ENCODE measurements around the gene RAD1. TPM values are rescaled to one million over a fixed set of nuclear protein-coding genes. Genes with fewer than 3 reads are reported as not detected.
"Not testable (repeated sequence)": the region's sequence is repeated elsewhere in the genome, so short reads cannot be mapped to it uniquely, and the experiment has no call there.

RAD1 gene
- total RNA-seq, 3 donors from 2014 or later (not counting 1 experiment from before 2014, with no cell fraction given), result 24.3 to 30.9 (median 29.7) TPM

GRCh38 chr5:34923694-34924461 lies 8.6 kb upstream of the RAD1 start:
- H3K27ac ChIP-seq (ENCODE audit: low read length), result no peak overlapping the region
- Mint-ChIP-seq H3K27ac (peak overlapping the region in 1 of 2 donors; percentile 18), H3K4me1 (peaks cover 0 to 1% of the 10 kb centered on the region in 2 donors), H3K4me3 (no peak overlapping the region), H3K36me3 (peaks cover 21% of the 10 kb centered on the region), H3K27me3 (ENCODE audit: low read depth in 2 of 2) (no peaks in the 10 kb centered on the region), H3K9me3 (no peaks in the 10 kb centered on the region)
- DNase-seq, result peak in 1 of 2 donors; percentile 10
- WGBS (ENCODE audit: insufficient coverage), result 55% methylated on average over 2 of the region's 3 CpGs
- H3K36me3 ChIP-seq (ENCODE audit: control insufficient read depth, insufficient read depth, low read length), result peaks cover 65% of the 10 kb centered on the region
- H3K4me1 ChIP-seq (ENCODE audit: control insufficient read depth, insufficient read depth, low read length), result peaks cover 2% of the 10 kb centered on the region
- H3K9me3 ChIP-seq (ENCODE audit: control insufficient read depth, insufficient read depth, low read length), result no peaks in the 10 kb centered on the region
- no peak for ATAC-seq
- TF ChIP-seq, protein P1, sequence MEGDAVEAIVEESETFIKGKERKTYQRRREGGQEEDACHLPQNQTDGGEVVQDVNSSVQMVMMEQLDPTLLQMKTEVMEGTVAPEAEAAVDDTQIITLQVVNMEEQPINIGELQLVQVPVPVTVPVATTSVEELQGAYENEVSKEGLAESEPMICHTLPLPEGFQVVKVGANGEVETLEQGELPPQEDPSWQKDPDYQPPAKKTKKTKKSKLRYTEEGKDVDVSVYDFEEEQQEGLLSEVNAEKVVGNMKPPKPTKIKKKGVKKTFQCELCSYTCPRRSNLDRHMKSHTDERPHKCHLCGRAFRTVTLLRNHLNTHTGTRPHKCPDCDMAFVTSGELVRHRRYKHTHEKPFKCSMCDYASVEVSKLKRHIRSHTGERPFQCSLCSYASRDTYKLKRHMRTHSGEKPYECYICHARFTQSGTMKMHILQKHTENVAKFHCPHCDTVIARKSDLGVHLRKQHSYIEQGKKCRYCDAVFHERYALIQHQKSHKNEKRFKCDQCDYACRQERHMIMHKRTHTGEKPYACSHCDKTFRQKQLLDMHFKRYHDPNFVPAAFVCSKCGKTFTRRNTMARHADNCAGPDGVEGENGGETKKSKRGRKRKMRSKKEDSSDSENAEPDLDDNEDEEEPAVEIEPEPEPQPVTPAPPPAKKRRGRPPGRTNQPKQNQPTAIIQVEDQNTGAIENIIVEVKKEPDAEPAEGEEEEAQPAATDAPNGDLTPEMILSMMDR (IDR thresholded peaks at IDR 0.05), result no peak
- intact Hi-C loops (cut with micrococcal nuclease), result no loop called here
- H3K4me3 ChIP-seq (ENCODE audit: low read length), result no peak overlapping the region
- no peaks in the 10 kb centered on the region for H3K27me3 ChIP-seq (ENCODE audit: control insufficient read depth, insufficient read depth, low read length)

GRCh38 chr5:34923256-34923655 lies 8.0 kb upstream of the RAD1 start:
- DNase-seq; H3K9me3 ChIP-seq (ENCODE audit: control insufficient read depth, insufficient read depth, low read length); H3K4me1 ChIP-seq (ENCODE audit: control insufficient read depth, insufficient read depth, low read length); H3K27me3 Mint-ChIP-seq (ENCODE audit: low read depth in 2 of 2); intact Hi-C loops (cut with micrococcal nuclease); H3K4me3 ChIP-seq (ENCODE audit: low read length); H3K4me1 Mint-ChIP-seq; ATAC-seq; H3K27me3 ChIP-seq (ENCODE audit: control insufficient read depth, insufficient read depth, low read length); H3K9me3 Mint-ChIP-seq; H3K27ac ChIP-seq (ENCODE audit: low read length); H3K27ac Mint-ChIP-seq; H3K4me3 Mint-ChIP-seq: not testable (repeated sequence)
- H3K36me3 ChIP-seq (ENCODE audit: control insufficient read depth, insufficient read depth, low read length), result peaks cover 65% of the 10 kb centered on the region
- H3K36me3 Mint-ChIP-seq, result peaks cover 21% of the 10 kb centered on the region
- WGBS (ENCODE audit: insufficient coverage), result 96% methylated on average over 6 of the region's 9 CpGs

DNA sequence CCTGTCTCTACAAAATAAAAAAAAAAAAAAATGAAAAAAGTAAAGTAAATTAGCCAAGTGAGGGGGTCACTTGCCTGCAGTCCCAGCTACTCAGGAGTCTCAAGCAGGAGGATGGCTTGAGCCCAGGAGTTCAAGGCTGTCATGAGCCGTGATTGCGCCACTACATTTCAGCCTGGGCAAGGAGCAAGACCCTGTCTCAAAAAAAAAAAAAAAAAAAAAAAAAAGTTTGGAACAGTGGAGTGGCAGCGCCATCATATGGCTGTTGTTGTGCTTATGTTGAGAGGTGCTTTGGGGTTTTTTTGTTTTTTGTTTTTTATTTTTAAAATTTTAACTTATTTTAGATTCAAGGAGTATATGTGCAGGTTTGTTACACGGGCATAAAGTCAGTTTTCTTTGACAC lies 3.8 kb upstream of the RAD1 start:
- peak in 1 of 2 donors; percentile 16 for DNase-seq
- no peaks in the 10 kb centered on the region for H3K9me3 ChIP-seq (ENCODE audit: control insufficient read depth, insufficient read depth, low read length)
- WGBS (ENCODE audit: insufficient coverage), result 88% methylated on average over 4 of the region's 4 CpGs
- ATAC-seq, result no peak
- intact Hi-C loops (cut with micrococcal nuclease), result loop anchor here (5.0 kb wide), 4 partner anchors 82 to 1477 kb away; partner anchors contain the start of genes AMACR, TARS1 and TTC23L
- H3K36me3 Mint-ChIP-seq, result peaks cover 12% of the 10 kb centered on the region
- no peaks in the 10 kb centered on the region for H3K27me3 Mint-ChIP-seq (ENCODE audit: low read depth in 2 of 2)
- H3K27ac Mint-ChIP-seq, result no peak overlapping the region
- H3K4me1 Mint-ChIP-seq, result peaks cover 12 to 28% of the 10 kb centered on the region in 2 donors
- no peak overlapping the region for H3K27ac ChIP-seq (ENCODE audit: low read length)
- H3K4me1 ChIP-seq (ENCODE audit: control insufficient read depth, insufficient read depth, low read length), result peaks cover 13% of the 10 kb centered on the region
- H3K9me3 Mint-ChIP-seq, result no peaks in the 10 kb centered on the region
- no peak overlapping the region for H3K4me3 ChIP-seq (ENCODE audit: low read length)
- peaks cover 43% of the 10 kb centered on the region for H3K36me3 ChIP-seq (ENCODE audit: control insufficient read depth, insufficient read depth, low read length)
- no peaks in the 10 kb centered on the region for H3K27me3 ChIP-seq (ENCODE audit: control insufficient read depth, insufficient read depth, low read length)
- TF ChIP-seq, protein P1 (IDR thresholded peaks at IDR 0.05), result no peak
- no peak overlapping the region for H3K4me3 Mint-ChIP-seq

DNA sequence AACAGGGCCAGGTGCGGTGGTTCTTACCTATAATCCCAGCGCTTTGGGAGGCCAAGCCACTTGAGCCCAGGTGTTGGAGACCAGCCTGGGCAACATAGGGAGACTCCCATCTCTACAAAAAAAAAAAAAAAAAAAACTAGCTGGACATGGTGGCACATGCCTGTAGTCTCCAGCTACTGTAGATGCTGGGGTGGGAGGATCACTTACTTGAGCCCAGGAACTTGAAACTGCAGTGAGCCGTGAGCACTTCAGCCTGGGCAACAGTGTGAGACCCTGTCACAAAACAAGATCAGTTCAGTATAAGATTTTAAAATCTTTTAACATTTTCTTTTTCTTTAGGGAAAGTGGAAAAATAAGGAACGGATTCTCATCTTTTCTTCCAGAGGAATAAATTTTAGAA lies 2.7 kb upstream of the RAD1 start:
- no peak overlapping the region for H3K27ac ChIP-seq (ENCODE audit: low read length)
- no peaks in the 10 kb centered on the region for H3K9me3 ChIP-seq (ENCODE audit: control insufficient read depth, insufficient read depth, low read length)
- no peak for ATAC-seq
- Mint-ChIP-seq H3K4me3 (no peak overlapping the region), H3K36me3 (peaks cover 7% of the 10 kb centered on the region), H3K27ac (peak overlapping the region in 1 of 2 donors; percentile 4), H3K4me1 (peaks cover 12 to 32% of the 10 kb centered on the region in 2 donors), H3K9me3 (no peaks in the 10 kb centered on the region), H3K27me3 (ENCODE audit: low read depth in 2 of 2) (no peaks in the 10 kb centered on the region)
- peaks cover 33% of the 10 kb centered on the region for H3K36me3 ChIP-seq (ENCODE audit: control insufficient read depth, insufficient read depth, low read length)
- H3K4me3 ChIP-seq (ENCODE audit: low read length), result no peak overlapping the region
- no peak for DNase-seq
- TF ChIP-seq, protein P1 (IDR thresholded peaks at IDR 0.05), result no peak
- WGBS (ENCODE audit: insufficient coverage), result 100% methylated on average over 3 of the region's 4 CpGs
- peaks cover 13% of the 10 kb centered on the region for H3K4me1 ChIP-seq (ENCODE audit: control insufficient read depth, insufficient read depth, low read length)
- intact Hi-C loops (cut with micrococcal nuclease), result loop anchor here (5.0 kb wide), 4 partner anchors 81 to 1476 kb away; partner anchors contain the start of genes AMACR, TARS1 and TTC23L
- H3K27me3 ChIP-seq (ENCODE audit: control insufficient read depth, insufficient read depth, low read length), result no peaks in the 10 kb centered on the region
